Ovary (tissue), 9 donors: ENCODE data around the gene C8G. TPM values are rescaled to one million over a fixed set of nuclear protein-coding genes. Genes with fewer than 3 reads are reported as not detected.

Experiments
- DNase-seq, 5 donors: peaks; one replicate each; pipeline ENCODE4 v3.0.0-alpha.2; 2019 to 2020
- H3K27ac ChIP-seq, 2 donors: fragments of 200-600 bp; one replicate each; pipeline versions ENCODE4 v1.5.1 to v1.8.0; 2019 to 2022
- H3K27me3 ChIP-seq: fragments of 200-600 bp; one replicate; pipeline ENCODE4 v1.8.0; 2022
- H3K36me3 ChIP-seq: fragments of 200-600 bp; sonication (generic); one replicate; pipeline ENCODE4 v1.5.1; 2019
- H3K4me1 ChIP-seq: one replicate; pipeline ENCODE4 v1.8.1; 2013; ENCODE audit warnings: mild to moderate bottlenecking, moderate library complexity; ENCODE audit not compliant: insufficient read depth
- H3K4me3 ChIP-seq: fragments of 200-600 bp; sonication (generic); one replicate; pipeline ENCODE4 v1.5.1; 2017
- H3K9me3 ChIP-seq, 2 donors: fragments of 200-600 bp in 1 of 2; sonication (generic) in 1 of 2; one replicate each; pipeline versions ENCODE4 v1.5.1 to v1.8.1; 2013 to 2019; ENCODE audit warnings: mild to moderate bottlenecking in 1 of 2, moderate library complexity in 1 of 2
- CTCF ChIP-seq, 3 donors: fragments of 450-650 bp in 2 of 3; fragments of 200-600 bp in 1 of 3; IDR thresholded peaks; one replicate each; pipeline versions ENCODE4 v1.5.1 to v1.8.0; 2016 to 2022; ENCODE audit warnings: antibody characterized with exemption in 3 of 3, mild to moderate bottlenecking in 1 of 3
- EP300 ChIP-seq: sonication (generic); formaldehyde crosslinking; IDR thresholded peaks from one replicate; pipeline ENCODE4 v1.6.1; 2017; ENCODE audit warnings: antibody characterized with exemption
- POLR2A ChIP-seq: fragments of 450-650 bp; IDR thresholded peaks from one replicate; pipeline ENCODE4 v1.6.1; 2017; ENCODE audit warnings: antibody characterized with exemption, mild to moderate bottlenecking, moderate library complexity
- WGBS, 3 donors: extraction: QIAGEN DNeasy Blood & Tissue Kit in 1 of 3; methylation state at CpG; one replicate each; pipeline versions ENCODE4 v1.1.5 to v1.1.7; 2013 to 2017; 5-methylcytosine and 5-hydroxymethylcytosine counted together
- intact Hi-C, 4 donors: fragments of 100-400 bp; cut with DNase I; formaldehyde crosslinking; loops; one replicate each; pipeline versions ENCODE4 v1.11.0 to v1.15.1; 2022 to 2023
- polyA plus RNA-seq, 2 donors: library from polyadenylated mRNA; stranded (reverse); fragments of 200-250 nt in 1 of 2; fragments of 350-450 nt in 1 of 2; fragmentation: Illumina TruSeq in 1 of 2; extraction: RNeasy Lipid Tissue Mini Kit (QIAGEN cat#74804) in 1 of 2; gene quantifications; one replicate each; pipeline ENCODE4 v1.2.3, GENCODE V29; 2013 to 2014
- total RNA-seq, 7 donors: library from RNA; depleted of rRNA in 2 of 7; stranded (reverse); fragments of >200 nt in 2 of 7; fragmentation: NEBNext Ultra II Directional in 3 of 7; extraction: Animal tissue kit (Norgen Biotek cat#: 25700) in 3 of 7; gene quantifications; one replicate each; pipeline versions ENCODE4 v1.1.0 to v1.2.4, GENCODE V29; 2016 to 2023
- donor health status: DM: no; HTN: no; CAD: no; lungs with moderate emphysema.
- donor health status: DM: no; HTN: no; CAD: no.
- donor health status: Bipolar disorder and iron deficiency.
- donor health status: DM: yes; HTN: yes; CAD: no.
- donor health status: DM: no; HTN: no; CAD: no.
- donor health status: DM: yes; HTN: yes; CAD: no.

The C8G gene
- total and polyA plus RNA-seq, 9 donors = 0.38 to 1.00 TPM; not detected in 7

DNA sequence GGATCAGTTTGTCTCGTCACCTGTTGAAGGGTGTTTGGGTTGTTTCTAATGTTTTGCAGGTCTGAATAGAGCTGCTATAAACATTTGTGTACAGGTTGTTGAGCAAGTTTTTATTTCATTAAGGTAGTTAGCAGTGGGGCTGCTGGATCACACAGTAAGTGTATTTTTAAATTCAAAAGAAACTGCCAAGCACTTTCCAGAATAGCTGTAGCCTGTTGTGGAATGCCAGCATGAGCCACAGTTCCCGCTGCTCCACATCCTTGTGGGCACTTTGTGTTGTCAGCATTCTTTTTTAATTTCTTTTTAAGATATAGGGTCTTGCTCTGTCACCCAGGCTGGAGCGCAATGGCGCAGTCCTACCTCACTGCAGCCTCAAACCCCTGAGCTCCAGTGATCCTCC is 15.0 kb upstream of the C8G start:
- H3K27ac ChIP-seq = no peak overlapping the region
- 95 to 98% (median 96%) methylated on average over 4 of the region's 4 CpGs for WGBS, 3 donors
- TF ChIP-seq CTCF (IDR thresholded peaks at IDR 0.05) (no peak), POLR2A (no peak), EP300 (no peak)
- no peaks in the 10 kb centered on the region for H3K4me1 ChIP-seq
- intact Hi-C loops = loop anchor here in 1 of 4 donors (5.0 kb wide), 1 partner anchor 33 kb away; no protein-coding TSS in a partner anchor
- no peaks in the 10 kb centered on the region for H3K36me3 ChIP-seq
- no peaks in the 10 kb centered on the region for H3K9me3 ChIP-seq
- H3K27me3 ChIP-seq = no peaks in the 10 kb centered on the region
- H3K4me3 ChIP-seq = no peak overlapping the region
- no peak for DNase-seq

GRCh38 chr9:136931611-136932130 is 13.4 kb upstream of the C8G start:
- DNase-seq = no peak
- intact Hi-C loops = loop anchor here in 1 of 4 donors (5.0 kb wide), 1 partner anchor 34 kb away; no protein-coding TSS in a partner anchor
- 95 to 98% (median 96%) methylated on average over 2 of the region's 2 CpGs for WGBS, 3 donors
- H3K9me3 ChIP-seq = no peaks in the 10 kb centered on the region
- no peak for TF ChIP-seq CTCF (IDR thresholded peaks at IDR 0.05)
- no peak for TF ChIP-seq EP300
- no peak for TF ChIP-seq POLR2A
- H3K36me3 ChIP-seq = no peaks in the 10 kb centered on the region
- H3K27me3 ChIP-seq = no peaks in the 10 kb centered on the region
- H3K4me1 ChIP-seq = no peaks in the 10 kb centered on the region
- no peak overlapping the region for H3K4me3 ChIP-seq
- no peak overlapping the region for H3K27ac ChIP-seq

- intact Hi-C loops = loop anchor here in 1 of 4 donors (5.0 kb wide), 1 partner anchor 37 kb away; no protein-coding TSS in a partner anchor
- TF ChIP-seq CTCF (IDR thresholded peaks at IDR 0.05) = no peak
- TF ChIP-seq EP300 = no peak
- TF ChIP-seq POLR2A = no peak
- Histone ChIP-seq H3K27ac (no peak overlapping the region), H3K27me3 (no peaks in the 10 kb centered on the region), H3K9me3 (no peaks in the 10 kb centered on the region), H3K36me3 (no peaks in the 10 kb centered on the region), H3K4me3 (no peak overlapping the region), H3K4me1 (no peaks in the 10 kb centered on the region)
- DNase-seq = no peak
- WGBS, 3 donors = 90 to 92% (median 90%) methylated on average over 3 of the region's 3 CpGs
Observed at GRCh38 chr9:136934277-136934676, 10.8 kb upstream of the C8G start.

GRCh38 chr9:136935651-136936050 is 9.4 kb upstream of the C8G start:
- H3K9me3 ChIP-seq = no peaks in the 10 kb centered on the region
- no peaks in the 10 kb centered on the region for H3K4me1 ChIP-seq
- H3K27me3 ChIP-seq = no peaks in the 10 kb centered on the region
- WGBS, 3 donors = 74 to 90% (median 90%) methylated on average over 3 of the region's 3 CpGs
- TF ChIP-seq CTCF (IDR thresholded peaks at IDR 0.05) (no peak), EP300 (no peak), POLR2A (no peak)
- H3K4me3 ChIP-seq = no peak overlapping the region
- DNase-seq = no peak
- no peaks in the 10 kb centered on the region for H3K36me3 ChIP-seq
- intact Hi-C loops = no loop called here
- H3K27ac ChIP-seq = no peak overlapping the region
